Activated T-cell treated with anti-CD3 and anti-CD28 coated beads, Interleukin-2, amount 50 U/mL, for 4 hours (primary cell): ENCODE measurements around the gene MERTK. TPM values are rescaled to one million over a fixed set of nuclear protein-coding genes. Genes with fewer than 3 reads are reported as not detected.
A peak's percentile ranks its signal among the peaks of the same experiment; 100 is the strongest.

Experiments
- ATAC-seq, 2 donors: fragments of 200-7000 bp; cut with Tn5 transposase; one replicate each; pipeline ENCODE4 v1.10.0; 2021
- DNase-seq: peaks from one replicate; pipeline ENCODE4 v3.0.0-alpha.2; 2020
- H3K27me3 Mint-ChIP-seq: one replicate; pipeline ENCODE4 v1.8.0; 2021; ENCODE audit warnings: low read depth, mixed read lengths
- H3K36me3 Mint-ChIP-seq: one replicate; pipeline ENCODE4 v1.8.0; 2022; ENCODE audit warnings: mixed read lengths; ENCODE audit not compliant: insufficient read depth
- H3K4me1 Mint-ChIP-seq: one replicate; pipeline ENCODE4 v1.8.0; 2021; ENCODE audit warnings: low read depth, mixed read lengths
- H3K4me3 Mint-ChIP-seq: one replicate; pipeline ENCODE4 v1.8.0; 2021; ENCODE audit warnings: mild to moderate bottlenecking, moderate library complexity, mixed read lengths
- H3K9me3 Mint-ChIP-seq: one replicate; pipeline ENCODE4 v1.8.0; 2021; ENCODE audit warnings: mixed read lengths
- total RNA-seq, 3 donors: library from RNA; stranded (reverse); gene quantifications; one replicate each; pipeline ENCODE4 v1.2.1, GENCODE V29; 2021

The MERTK gene
- total RNA-seq, 3 donors from 2014 or later = 0.42 to 0.87 (median 0.63) TPM

GRCh38 chr2:112075490-112076260 is 177.3 kb downstream of the MERTK start:
- DNase-seq (no peak), ATAC-seq (peak; percentile 14 to 46)
- peaks cover 5% of the 10 kb centered on the region for H3K9me3 Mint-ChIP-seq
- H3K4me3 Mint-ChIP-seq = no peak overlapping the region
- no peaks in the 10 kb centered on the region for H3K27me3 Mint-ChIP-seq
- H3K4me1 Mint-ChIP-seq = peaks cover 31% of the 10 kb centered on the region
- H3K36me3 Mint-ChIP-seq = peaks cover 56% of the 10 kb centered on the region

GRCh38 chr2:112077814-112078213 is 179.4 kb downstream of the MERTK start:
- H3K27me3 Mint-ChIP-seq = no peaks in the 10 kb centered on the region
- peaks cover 20% of the 10 kb centered on the region for H3K4me1 Mint-ChIP-seq
- ATAC-seq (no peak), DNase-seq (no peak)
- H3K36me3 Mint-ChIP-seq = peaks cover 65% of the 10 kb centered on the region
- no peak overlapping the region for H3K4me3 Mint-ChIP-seq
- peaks cover 5% of the 10 kb centered on the region for H3K9me3 Mint-ChIP-seq

Other genes with a start within 250 kb of the MERTK start
- 100 to 1,000 TPM; 103 to 112 (median 108) TPM for gene ANAPC1, start 14.4 kb upstream of the MERTK start, total RNA-seq
- 10 to 100 TPM in 2 of 3 donors, 1 to 10 TPM in 1; 10.0 to 10.7 (median 10.0) TPM for gene TMEM87B, start 156.7 kb downstream of the MERTK start, total RNA-seq
- 10 to 100 TPM; 21.8 to 24.3 (median 23.4) TPM for gene FBLN7, start 239.8 kb downstream of the MERTK start, total RNA-seq